GM18858 (cell line): ENCODE measurements around the gene DOCK10.
A peak's percentile ranks its signal among the peaks of the same experiment; 100 is the strongest.

Experiments used
- ATAC-seq: cut with Tn5 transposase; IDR thresholded peaks from one replicate; pipeline ENCODE4 v1.9.1; 2021; ENCODE audit not compliant: unreplicated experiment

Gene DOCK10

DNA sequence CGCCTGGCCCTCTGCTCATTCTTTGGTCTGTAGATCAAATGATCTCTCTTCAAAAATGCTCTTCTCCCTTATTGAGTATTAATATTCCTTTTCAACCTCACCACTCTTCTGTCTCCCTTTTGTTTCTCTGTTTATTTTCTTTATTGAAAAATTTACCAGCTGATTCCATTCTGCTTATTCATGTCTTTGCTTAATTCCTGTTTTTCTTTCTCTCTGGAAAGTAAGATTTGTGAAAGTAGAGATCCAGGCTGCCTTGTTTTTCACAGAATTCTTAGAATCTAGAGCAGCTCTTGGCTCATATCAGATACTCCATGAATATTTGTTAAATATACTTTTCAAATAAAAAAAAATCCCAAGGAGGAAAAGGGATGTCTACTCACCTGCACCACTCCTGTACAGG lies 157.0 kb downstream of the DOCK10 start:
- ATAC-seq: no peak

DNA sequence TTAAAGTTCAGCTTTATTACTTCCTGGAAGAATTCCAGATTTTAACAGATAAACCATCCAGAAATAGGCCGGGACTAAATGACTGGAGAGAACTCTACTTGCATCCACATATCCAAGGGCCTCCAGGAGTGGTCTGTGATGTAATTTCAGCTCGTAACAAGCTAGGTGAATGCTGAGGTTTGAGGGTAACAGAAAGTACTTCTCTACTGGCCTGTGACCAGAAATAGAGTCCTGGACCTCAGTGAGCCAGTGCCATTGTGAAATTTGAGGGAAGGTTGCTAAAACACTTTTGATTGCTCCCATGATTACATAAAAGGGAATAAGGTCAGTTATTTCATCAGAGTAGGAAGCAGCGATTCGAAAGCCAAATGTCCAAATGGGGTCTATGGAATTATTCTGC lies 158.1 kb downstream of the DOCK10 start:
- ATAC-seq: no peak

DNA sequence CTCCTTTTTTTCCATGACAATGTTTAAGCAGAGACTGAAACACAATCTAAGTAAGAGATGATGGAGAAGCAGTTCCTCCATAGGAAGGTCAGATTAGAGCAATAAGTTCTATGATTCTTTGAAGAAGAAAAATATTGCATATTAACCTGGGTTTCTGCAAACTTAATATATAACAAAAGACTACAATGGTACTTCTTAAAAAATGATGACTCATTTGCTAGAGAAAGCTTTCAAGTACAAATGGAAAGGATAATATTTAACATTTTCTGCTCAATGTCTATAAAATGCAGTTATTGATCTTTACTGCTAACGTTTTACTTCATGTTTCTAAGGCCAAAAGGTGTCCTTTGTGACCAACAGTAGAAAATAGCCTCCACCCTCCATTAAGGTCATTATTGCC lies 158.6 kb downstream of the DOCK10 start:
- ATAC-seq: no peak

DNA sequence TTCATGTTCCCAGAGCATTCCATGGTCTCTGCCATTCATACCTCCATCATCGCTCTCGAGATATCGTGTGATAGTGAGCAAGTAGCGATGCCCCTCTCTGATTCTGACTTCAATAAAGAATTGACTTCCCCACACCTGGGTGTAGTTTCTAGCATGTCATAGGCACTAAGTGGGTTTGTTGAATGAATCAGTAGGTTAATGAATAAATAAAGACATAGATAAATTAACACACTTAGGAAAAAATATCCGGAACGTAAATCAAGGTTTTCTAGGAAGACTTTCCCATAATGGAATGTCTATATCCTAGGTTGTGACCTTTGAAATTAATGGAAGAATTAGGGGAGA lies 159.1 kb downstream of the DOCK10 start:
- ATAC-seq: no peak

DNA sequence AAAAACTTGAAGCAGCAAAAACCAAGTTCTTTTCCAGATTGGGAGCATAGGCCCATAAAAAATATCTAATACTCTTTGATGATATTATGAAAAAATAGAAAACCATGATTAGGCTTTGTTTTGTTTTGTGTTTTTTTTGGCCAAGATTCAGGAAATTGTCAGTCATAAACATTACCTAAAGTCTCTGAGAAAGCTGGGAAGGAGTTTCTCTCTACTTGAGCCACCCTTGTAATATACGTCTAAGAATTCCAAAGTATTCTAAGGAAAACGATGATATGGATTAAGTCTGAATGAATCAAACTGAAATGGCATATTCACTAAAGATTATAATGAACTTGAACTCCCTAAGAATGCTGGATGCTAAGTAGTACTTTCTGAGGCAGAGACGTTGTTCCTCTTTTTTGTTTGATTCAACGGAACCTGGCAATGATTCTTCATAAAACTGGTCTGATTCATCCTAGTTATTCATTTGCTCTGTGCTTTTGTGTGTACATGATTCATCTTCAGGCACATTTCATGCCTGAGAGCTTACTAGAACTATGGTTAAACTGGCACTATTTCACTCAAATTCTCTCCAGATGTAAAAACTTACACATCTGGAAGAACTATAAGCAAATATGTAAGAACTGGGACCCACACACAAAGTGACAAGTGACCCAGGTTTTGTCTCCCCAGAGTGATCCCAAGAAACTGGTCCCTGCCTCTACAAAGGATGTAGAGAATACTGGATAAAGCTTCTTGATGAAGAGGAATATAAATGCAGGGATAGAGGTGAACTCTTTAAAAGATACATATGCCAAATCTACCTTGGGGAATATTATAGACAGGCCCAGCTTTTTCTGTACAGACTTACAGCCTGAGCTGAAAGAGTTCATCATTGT lies 159.7 kb downstream of the DOCK10 start:
- ATAC-seq: no peak

DNA sequence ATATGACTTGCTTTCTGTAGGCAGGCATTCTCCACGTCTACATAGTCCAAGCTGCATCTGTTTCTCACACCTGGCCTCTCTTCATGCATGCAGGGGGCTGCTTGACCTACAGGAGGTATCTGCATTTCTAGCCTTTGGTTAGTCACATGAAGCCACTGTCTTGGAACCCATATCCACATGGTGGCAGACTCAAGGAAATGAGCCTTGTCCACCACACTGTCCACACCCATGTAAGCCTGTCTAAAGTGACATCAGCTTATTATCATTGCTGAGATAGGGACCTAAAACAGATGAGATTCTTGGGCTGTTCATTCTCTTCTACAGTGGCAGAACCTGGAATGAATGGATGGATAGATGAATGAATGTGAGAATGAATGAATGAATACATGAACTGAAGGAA lies 160.4 kb downstream of the DOCK10 start:
- no peak for ATAC-seq

DNA sequence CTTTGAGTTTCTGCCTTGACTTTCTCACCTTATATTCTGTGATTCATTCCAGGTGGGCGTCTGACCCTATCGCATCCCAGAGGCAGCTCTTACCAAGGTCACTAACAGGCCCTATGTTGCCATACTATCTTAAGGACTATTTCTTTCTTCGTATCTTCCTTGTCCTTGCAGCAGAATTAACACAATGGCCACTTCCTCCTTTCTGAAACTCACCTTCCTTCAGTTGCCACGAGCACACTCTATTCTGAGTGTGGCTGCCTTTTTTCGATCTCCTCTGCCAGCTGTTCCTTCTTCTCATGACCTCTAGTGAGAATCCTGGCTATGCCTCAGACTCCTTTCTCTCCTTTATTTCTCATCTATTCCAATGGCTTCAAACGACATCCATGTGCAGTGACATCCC lies 165.7 kb downstream of the DOCK10 start:
- no peak for ATAC-seq

DNA sequence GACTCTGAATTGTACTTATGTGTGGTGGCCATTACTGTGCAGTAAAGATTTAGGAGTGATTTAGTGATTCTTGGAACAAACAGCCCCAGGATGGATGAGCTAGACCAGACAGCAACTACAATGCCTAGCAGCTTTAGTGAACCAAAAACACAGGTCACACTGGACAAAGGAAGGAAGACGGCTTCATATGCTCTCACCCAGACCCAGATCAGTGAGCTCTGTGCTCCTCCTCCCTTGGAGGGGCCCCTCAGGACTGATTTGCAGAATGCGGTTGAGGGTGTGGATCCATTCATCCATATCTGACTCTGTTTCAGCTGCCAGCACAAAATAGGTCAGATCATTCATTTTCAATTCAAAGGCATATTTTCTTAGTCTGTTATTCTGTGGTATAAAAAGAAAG lies 166.4 kb downstream of the DOCK10 start:
- peak; percentile 73 for ATAC-seq

DNA sequence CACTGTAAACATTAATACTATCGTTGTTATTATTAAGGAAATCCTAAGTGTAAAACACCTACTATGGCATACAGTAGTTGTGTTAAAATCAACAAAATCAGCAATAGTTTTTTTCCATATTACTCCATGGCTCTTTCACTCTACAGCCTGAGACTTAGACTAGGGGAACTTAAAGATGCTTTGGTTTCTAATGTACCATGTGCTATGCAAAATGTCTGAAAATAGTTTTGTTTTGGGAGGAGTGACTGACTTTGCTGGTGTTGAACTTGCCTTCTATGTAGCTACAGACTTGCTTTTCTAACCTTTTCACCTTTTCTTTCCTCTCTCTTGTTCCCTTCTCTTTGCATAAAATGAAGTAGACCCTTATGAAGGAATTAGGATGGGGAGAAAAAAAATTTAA lies 167.1 kb downstream of the DOCK10 start:
- no peak for ATAC-seq

DNA sequence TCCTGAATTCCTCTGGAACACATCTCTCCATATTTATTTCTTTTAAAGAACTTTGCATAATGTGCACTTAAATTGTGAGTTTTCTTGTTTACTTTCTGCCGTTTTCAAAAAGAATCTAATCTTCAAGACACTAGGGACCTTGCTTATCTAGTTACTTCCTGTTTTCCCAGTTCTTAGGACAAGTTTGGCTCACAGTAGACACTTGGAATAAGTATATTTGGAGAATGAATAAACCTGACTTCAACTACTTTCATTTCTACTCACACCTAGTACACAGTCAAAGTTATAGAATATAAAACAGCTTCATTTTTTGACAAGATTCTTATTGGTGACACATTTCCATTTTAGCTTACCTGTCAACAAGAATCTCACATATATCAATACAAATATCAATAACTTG lies 170.5 kb downstream of the DOCK10 start:
- no peak for ATAC-seq

DNA sequence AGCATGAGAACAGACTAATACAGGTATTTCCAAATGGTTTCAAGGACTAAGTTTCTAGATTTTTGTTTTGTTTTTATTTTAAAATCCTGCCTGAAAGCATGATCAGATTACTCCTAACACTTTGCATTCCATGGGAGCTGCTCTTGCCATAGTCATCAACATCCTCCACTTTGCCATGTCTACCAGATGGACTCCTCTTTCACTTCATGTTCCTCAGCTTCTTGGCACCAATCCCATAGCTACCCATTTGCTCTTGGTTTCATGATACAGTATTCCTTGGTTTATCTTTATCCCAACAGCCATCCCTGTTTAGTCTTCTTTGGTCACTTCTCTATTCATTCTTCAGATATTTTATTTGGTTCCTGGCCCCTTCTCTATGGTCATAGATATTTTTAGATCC lies 171.9 kb downstream of the DOCK10 start:
- no peak for ATAC-seq

DNA sequence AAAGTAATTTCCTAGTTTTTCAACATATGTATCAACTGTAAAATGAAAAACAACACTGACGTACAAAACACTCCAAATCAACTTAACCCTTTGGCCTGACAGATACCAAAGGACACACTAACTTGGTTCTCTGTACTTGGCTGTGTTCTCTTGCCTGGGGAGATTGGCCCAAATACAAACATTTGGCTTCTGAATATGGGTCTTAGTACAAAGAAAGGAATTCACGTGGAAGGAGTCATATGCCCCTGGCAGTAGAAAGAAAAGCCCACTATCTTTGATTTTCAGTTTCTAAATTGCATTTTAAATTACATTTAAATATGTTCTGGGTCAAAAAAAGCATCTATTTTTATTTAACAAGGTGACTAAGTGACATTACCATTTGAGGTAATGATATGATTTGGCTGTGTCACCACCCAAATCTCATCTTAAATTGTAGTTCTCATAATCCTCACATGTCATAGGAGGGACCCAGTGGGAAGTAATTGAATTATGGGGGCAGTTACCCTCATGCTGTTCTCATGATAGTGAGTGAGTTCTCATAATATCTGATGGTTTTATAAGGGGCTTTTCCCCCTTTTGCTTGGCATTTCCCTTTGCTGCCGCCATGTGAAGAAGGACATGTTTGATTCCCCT lies 172.6 kb downstream of the DOCK10 start:
- ATAC-seq: no peak

DNA sequence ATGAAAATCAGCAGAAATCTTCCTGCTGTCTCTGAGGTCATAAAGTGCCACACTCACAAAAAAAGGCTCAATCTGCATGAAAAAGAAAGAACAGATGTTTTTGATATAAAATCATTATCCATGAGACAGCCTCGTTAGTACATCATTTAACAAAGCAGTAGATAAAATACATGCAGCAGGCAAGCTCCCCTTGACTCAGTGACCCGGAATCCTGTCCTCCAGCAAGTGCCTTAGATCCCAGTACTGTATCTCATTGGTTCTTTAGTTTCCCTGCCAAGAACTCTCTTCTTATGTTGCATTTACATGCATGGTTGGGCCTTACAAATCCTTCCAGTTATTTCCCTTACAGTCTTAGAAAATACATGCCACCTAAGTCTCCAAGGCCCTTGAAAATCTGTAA lies 177.3 kb downstream of the DOCK10 start:
- ATAC-seq: no peak

DNA sequence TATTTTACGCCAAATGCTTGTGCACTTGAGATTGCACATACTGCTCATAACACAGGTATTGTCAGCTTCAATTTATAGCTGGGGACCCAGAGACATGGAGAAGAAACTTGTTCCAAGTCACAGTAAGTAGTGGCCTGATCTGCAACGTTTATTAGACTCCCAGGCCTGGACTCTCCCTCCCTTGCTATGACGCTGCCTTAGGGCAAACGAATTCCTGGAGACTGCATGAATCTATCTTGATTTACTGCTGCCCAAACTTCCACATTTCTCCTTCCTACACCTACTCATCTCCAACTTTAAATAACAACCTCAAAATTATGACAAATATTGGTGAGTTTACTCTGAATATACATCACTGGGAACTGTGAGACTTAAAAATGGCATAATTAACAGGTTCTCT lies 181.0 kb downstream of the DOCK10 start:
- no peak for ATAC-seq

DNA sequence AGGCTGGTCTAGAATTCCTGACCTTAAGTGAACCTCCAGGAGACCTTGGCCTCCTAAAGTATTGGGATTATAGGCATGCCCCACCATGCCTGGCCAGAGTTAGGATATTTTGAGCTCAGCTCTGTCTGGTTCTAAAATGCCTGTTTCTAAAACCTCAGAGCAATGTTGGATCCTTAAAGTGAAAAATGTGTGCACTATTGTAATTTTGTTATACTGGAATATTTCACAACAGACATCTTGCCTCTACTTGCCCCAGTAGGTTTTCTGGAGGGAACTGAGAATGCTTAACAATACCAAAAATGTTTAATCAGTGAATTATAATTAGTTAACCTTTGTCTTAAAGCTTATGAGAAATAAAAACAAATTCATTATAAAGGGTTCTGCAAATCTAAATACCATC lies 181.5 kb downstream of the DOCK10 start:
- ATAC-seq: no peak

DNA sequence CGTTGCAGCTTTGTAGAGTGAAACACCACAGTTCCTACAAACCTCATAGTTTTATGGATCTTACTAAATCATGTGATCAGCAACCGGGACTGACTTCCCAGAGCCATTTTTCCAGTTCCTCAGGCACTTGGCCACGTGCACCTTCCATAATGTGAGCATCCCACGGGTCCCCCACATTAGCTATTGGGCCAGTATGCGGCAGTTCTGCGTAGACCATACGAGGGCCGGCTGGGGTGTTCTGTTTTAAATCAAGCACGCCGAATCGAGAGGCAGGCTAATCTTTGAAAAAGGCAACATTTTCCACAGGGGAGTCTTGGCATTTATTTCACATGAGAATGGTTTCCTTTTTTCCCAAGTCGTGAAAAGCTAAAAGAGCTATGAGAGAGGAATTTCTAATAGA lies 190.5 kb downstream of the DOCK10 start:
- no peak for ATAC-seq

DNA sequence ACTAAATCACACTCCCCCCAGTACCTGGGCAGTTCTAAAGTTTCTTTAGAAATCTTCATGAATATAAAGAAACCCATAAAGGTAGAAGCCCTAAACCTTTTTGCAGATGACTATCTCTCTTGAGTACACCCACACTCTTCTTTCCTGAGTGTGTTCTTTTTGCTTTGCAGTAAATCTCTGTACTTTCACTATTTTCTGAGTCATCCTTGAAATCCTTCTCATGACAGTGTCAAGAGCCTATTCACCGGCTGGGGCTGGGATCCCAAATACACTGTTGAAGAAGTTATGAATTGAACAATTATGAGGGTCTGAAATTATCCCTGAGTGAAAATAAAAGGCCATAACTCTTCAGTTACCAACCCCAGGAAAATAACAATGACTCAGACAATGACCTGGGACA lies 192.2 kb downstream of the DOCK10 start:
- no peak for ATAC-seq

DNA sequence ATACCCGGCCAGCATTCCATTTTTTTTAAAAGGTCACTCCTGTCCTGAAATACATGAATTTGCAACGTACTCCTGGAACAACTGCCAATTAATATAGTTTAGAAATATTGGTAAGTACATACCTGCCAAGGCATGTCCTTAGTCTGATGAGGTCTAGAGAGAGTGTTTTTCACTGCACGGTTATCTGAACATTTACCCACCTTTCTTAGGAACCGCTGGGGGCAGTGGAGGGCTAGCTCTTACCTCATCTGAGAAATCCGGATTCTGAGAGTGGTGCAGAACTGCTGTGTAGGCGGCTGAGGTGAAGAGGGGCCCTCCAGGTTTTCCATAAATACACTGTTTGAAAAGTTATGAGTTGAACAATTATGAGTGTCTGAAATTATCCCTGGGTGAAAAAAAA lies 193.0 kb downstream of the DOCK10 start:
- no peak for ATAC-seq

DNA sequence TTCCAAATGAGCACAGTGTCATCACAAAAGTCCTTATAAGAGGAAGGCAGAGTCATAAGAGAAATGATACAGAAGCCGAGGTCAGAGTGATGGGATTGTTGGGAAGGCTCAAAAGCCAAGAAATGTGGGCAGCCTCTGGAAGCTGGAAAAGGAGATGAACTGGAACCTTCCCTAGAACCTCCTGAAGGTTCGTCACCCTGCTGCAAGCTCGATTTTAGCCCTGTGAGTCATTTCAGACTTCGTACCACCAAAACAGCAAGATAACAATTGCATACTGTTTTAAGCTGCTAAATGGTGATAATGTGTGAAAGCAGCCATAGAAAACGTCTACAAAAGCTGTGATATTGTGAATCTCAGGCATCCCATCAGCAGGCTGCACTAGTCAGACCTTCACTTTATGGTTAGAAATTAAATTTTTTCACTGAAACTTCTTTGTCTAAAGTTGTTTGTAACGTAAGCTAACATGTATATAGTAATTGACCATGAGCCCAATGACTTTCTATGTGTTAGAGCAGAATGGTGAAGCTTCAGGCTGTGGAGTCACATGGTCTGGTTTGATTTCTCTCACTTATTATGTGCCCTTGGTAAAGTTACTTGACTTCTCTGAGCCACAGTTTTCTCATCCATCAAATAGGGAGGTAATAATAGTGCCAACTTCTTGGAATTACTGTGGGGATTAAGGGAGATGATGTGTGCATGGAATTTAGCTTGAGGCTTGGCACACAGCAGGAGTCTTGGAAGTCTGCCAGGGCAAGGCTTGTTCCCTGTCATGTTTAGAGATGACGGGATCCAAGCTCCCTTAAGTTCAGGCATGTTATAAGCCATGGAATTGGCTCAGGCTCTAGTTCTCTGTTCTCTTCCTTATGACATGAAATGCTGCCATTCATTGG lies 194.1 kb downstream of the DOCK10 start:
- ATAC-seq: no peak

DNA sequence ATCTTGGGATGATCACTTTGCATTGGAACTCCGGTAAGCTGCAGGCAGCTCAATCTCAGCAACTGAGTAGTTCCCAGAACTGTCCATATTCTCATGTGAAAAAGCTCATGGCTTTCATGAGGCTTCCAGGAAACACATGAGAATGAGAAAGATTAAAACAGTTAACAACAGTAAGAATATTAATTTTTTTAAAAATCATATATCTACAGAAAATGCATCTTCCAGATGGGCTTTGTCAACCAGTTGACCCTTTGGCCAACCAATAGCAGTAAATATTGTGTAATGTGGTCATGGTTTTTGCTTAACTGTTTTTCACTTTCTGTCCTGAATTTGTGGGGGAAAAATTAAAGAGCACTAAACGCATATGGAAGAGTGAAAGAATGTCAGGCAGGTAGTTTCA lies 194.9 kb downstream of the DOCK10 start:
- ATAC-seq: no peak

DNA sequence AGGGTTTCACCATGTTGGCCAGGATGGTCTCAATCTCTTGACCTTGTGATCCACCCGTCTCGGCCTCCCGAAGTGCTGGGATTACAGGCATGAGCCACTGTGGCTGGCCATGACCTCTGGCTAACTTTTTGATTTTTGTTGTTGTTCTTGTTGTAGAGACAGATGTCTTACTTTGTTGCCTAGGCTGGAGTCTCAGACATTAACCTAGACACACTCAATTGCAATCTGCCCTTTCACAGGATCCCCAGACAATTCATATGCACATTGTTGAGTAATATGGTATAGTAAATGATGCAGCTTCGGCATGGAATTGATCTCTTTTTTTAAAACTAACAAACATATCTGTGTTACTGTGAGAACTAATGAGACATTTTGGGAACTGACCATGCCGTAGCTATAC lies 195.6 kb downstream of the DOCK10 start:
- no peak for ATAC-seq

DNA sequence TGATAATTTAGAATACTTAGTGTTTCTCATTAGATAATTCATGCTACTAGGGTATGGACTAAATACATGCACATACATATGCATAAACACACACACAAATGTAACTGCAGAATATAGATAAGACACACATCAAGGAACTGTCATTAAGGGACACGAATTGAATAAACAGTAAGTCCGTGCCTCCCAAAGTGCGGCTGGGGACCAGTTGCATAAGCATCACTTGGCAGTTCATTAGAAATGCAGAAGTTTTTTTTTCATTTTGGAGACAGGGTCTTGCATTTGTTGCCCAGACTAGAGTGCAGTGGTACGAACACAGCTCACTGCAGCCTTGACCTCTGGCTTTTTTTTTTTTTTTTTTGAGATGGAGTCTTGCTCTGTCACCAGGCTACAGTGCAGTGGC lies 196.1 kb downstream of the DOCK10 start:
- no peak for ATAC-seq
